22Rv1 (cell line): ENCODE data around the gene ARHGAP31.

Experiments used
- H3K27ac ChIP-seq: fragments of 450-650 bp; 2 replicates; pipeline ENCODE4 v1.5.1; 2017
- CTCF ChIP-seq: fragments of 450-650 bp; IDR thresholded peaks from 2 replicates; pipeline ENCODE4 v1.5.1; 2017; ENCODE audit warnings: mild to moderate bottlenecking
- ZFX ChIP-seq: fragments of 450-650 bp; IDR thresholded peaks from 2 replicates; pipeline ENCODE4 v1.6.1; 2017; ENCODE audit warnings: antibody characterized with exemption, borderline replicate concordance

ARHGAP31 gene

GRCh38 chr3:119428538-119428937 lies 134.4 kb downstream of the ARHGAP31 start:
- TF ChIP-seq ZFX: no peak
- no peak for TF ChIP-seq CTCF
- H3K27ac ChIP-seq: no peak overlapping the region

DNA sequence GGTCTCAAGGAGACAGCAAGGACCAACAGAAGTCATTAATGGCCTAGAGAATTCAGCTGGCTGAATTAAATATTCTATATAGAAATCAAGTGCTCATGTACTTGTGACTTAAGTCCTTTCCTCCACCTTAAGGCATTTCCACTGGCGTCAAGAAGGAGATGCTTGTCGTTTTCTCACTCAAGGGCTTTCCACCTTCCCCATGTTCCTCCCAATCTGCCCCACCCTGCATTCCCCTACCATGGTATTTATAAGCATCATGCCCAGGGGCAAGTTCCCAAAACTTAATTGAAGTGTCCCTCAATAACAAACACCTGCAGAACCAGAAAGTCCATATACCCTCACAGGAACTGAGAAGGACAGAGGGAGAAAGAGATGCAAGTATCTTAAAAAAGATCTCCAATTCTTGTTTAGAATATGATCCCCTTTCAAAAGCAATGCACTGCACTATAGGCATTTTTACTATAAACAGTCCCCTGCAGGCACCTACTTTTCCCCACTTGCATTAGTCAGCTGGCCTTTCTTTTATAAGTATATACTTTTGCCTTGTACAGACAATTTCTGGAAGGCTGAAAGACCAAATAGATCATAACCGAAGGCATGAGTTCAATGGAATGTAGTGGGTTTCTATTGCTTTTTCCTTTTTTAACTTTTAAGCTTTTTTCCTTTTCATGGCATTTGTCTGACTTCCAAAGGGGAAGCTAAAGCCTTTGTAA lies 139.6 kb downstream of the ARHGAP31 start:
- TF ChIP-seq CTCF: no peak
- TF ChIP-seq ZFX: no peak
- H3K27ac ChIP-seq: no peak overlapping the region

GRCh38 chr3:119434703-119435102 lies 140.5 kb downstream of the ARHGAP31 start:
- H3K27ac ChIP-seq: no peak overlapping the region
- TF ChIP-seq ZFX (no peak), CTCF (no peak)

DNA sequence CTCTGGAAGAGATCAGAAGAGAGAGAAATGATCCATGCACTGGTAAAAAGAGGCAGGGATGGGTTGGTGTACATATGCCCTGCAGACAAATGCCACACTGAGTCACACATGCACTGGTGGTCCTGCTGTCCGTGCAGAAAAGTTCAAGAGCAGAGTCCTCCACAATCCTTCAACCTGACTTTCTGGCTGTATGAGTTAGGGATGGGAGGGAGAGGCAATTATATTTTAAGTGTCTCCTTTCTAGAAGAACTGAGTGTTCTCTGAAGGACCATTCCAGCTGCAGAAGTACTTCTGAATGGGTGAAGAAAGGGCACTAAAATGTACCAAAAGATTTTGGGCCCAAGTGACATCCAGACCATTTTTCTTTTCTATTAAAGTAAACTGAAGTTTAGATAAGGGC lies 142.8 kb downstream of the ARHGAP31 start:
- H3K27ac ChIP-seq: no peak overlapping the region
- no peak for TF ChIP-seq ZFX
- no peak for TF ChIP-seq CTCF

DNA sequence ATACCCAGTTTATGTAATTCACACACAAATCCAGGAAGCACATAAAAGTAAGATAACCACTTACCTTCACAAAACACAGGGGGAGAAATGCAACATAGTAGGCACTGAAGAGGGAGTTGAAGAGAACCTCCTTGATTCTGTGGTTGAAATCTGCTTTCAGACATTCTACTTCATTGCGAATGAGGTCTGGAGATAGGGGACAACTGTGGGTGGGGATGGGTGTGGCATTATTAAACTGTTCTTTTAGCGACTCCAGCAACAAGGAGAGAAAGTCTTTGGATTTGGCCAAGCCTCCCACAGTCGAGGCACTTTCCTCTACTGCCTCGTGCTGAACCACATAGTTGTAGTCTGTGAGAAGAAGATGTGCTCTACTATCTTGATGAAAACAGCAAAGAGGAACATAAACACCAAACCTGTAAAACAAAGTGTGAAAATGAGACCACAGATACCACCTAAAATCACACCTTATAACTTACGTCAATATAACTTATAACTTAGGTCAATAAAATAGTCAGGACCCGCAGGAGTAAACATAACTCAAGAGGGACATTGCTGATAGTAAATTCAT lies 143.6 kb downstream of the ARHGAP31 start:
- TF ChIP-seq ZFX (no peak), CTCF (no peak)

GRCh38 chr3:119443179-119443578 lies 149.0 kb downstream of the ARHGAP31 start:
- TF ChIP-seq ZFX: no peak
- TF ChIP-seq CTCF: no peak
- H3K27ac ChIP-seq: no peak overlapping the region

More for the DNA sequence above, 143.6 kb downstream of the ARHGAP31 start:
- H3K27ac ChIP-seq: no peak overlapping the region

DNA sequence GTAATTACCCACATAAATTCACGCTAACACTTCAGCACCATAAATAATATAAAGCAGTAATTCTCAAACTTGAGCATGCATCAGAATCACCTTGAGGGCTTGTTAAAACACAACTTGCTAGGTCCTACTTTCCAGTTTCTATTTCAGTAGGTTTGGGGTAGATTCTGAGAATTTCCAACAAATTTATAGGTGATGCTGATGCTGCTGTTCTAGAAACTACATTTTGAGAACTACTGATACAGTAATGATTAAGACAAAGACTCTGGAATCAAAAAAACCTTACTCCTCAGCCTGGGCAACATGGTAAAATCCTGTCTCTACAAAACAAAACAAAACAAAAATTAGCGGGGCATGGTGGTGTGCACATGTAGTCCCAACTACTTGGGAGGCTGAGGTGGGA lies 150.4 kb downstream of the ARHGAP31 start:
- no peak for TF ChIP-seq CTCF
- H3K27ac ChIP-seq: no peak overlapping the region
